SIG-M5 (cell line): Measurements from ENCODE around the gene ALKBH3.

ENCODE experiments used
- DNase-seq: peaks from one replicate; lab custom pipeline; 2025; lab: John Stamatoyannopoulos, UW

Gene ALKBH3

DNA sequence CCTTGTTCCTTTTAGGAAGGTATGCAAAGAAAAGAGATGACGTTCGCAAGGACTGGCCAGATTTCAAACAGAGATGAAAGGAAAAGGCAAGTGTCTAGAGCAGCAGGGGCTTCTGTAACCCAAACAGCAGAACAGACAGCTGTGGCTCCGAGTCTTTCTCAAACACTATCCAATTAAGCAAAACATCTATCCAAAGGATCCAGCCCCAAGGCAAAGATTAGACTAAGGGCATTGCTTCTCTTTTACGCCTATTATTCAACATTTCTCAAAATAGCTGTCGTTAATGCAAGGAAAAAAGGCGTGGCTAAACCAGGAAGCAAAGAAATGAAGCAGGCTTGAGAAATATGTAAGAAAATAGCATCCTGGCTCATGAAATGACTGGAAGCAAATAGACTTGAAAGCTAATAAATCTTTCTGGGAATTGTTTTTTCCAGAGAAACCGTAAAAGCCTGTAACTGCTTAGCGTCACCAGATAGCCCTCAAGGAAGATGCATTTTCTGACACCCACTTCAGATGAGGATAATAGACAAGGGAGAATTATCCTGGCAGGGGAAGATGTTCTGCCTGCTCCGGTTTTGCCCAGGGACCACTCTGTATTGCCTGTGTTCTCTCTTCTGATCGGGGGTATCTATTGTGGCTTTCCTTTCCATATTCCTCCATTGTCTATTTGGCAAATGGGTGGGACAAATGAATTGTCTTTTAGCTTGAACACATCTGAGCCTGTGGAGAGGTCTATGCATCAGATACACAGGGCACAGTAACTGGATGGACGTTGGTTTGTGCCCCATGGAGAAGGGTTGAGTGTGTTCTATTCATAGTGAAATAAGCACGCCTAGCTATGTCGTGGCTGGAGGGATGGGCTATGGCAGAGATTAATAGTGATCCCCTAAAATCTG lies 82.0 kb downstream of the ALKBH3 start:
- DNase-seq: no peak

DNA sequence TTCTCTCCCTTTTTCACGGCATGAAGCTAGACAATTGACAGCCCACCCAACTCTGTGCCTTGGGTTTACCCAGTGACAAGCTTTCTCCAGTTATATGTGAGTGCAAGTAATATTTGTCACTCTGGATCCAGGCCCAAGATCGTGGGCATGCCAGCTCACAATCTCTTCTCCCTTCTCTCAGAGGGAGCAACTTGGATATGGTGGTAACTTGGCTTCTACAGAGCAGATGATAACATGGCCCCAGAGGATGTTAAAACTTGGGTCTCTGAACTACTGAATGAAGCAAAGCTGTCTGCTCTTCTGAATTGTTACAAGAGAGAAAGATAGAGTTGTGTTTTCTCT lies 82.6 kb downstream of the ALKBH3 start:
- no peak for DNase-seq

DNA sequence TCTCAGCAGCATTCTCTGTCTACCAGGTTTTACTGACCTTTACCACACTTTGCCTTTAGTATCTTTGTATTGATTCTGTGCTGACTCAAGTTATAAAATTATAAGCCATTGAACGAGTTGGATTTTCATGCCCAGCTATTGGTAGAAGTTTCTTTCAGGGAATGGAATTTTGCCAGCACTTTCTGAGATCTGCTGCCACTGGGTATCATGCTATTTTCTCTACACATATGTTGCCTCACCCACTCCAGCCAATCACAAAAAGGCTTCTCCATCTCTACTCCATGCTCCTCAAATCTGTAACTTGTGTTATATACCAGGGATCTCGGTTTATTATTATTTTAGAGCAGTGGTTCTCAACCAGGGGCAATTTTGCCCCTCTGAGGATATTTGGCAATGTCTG lies 87.0 kb downstream of the ALKBH3 start:
- no peak for DNase-seq

DNA sequence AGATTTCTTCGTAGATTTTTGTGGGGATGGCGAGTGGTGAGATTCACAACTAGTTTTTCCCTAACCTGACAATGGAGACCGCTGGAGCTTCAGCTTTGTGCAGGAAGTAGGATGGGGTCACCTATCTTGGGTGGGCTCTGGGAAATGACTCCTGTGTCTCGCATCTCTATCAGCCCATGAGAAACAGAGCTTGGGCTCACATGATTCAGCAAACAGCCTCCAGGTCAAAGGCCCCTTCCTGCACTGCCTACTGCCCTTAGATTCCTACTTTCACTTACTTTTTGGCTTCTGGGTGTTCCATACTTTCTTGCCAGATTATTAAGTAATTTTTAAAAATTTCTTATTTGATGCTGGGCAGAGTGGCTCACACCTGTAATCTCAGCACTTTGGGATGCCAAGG lies 88.1 kb downstream of the ALKBH3 start:
- no peak for DNase-seq

DNA sequence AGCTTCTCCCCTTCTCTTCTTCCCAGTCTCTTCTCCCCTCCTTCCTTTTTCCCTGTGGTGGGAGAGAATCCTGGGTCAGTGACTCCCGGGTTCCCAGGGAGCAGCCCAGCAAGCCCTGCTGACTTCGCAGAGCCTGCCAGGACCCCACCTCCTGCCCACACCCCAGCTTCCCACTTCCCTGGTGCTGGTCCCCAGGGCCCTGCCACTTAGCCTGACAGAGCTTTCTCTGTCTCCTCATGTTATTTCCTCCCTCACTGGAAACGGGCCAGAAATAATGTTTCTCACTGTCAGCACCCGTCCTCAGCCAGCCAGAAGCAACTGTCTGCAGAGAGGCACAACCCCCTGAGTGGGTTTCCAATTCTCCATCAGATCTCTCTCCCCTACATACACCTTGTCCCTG lies 88.9 kb downstream of the ALKBH3 start:
- DNase-seq: no peak
